GM10266 (cell line): Measurements from ENCODE around the gene NCOA7.

Experiments
- DNase-seq: peaks from one replicate; pipeline ENCODE4 v3.0.0; 2012; ENCODE audit errors: extremely low spot score
- TF ChIP-seq, protein P1 (sequence below): IDR thresholded peaks from 2 replicates; pipeline ENCODE4 v1.5.1; 2012; ENCODE audit warnings: mild to moderate bottlenecking, low read depth; ENCODE audit not compliant: control insufficient read depth, insufficient read depth; ENCODE audit errors: missing control alignments

The NCOA7 gene

DNA sequence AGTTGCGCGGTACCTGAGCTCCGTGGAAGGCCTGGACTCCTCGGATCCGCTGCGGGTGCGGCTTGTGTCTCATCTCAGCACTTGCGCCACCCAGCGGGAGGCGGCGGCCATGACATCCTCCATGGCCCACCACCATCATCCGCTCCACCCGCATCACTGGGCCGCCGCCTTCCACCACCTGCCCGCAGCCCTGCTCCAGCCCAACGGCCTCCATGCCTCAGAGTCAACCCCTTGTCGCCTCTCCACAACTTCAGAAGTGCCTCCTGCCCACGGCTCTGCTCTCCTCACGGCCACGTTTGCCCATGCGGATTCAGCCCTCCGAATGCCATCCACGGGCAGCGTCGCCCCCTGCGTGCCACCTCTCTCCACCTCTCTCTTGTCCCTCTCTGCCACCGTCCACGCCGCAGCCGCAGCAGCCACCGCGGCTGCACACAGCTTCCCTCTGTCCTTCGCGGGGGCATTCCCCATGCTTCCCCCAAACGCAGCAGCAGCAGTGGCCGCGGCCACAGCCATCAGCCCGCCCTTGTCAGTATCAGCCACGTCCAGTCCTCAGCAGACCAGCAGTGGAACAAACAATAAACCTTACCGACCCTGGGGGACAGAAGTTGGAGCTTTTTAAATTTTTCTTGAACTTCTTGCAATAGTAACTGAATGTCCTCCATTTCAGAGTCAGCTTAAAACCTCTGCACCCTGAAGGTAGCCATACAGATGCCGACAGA lies 31.4 kb upstream of the NCOA7 start:
- no peak for DNase-seq
- TF ChIP-seq, protein P1, sequence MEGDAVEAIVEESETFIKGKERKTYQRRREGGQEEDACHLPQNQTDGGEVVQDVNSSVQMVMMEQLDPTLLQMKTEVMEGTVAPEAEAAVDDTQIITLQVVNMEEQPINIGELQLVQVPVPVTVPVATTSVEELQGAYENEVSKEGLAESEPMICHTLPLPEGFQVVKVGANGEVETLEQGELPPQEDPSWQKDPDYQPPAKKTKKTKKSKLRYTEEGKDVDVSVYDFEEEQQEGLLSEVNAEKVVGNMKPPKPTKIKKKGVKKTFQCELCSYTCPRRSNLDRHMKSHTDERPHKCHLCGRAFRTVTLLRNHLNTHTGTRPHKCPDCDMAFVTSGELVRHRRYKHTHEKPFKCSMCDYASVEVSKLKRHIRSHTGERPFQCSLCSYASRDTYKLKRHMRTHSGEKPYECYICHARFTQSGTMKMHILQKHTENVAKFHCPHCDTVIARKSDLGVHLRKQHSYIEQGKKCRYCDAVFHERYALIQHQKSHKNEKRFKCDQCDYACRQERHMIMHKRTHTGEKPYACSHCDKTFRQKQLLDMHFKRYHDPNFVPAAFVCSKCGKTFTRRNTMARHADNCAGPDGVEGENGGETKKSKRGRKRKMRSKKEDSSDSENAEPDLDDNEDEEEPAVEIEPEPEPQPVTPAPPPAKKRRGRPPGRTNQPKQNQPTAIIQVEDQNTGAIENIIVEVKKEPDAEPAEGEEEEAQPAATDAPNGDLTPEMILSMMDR = no peak

DNA sequence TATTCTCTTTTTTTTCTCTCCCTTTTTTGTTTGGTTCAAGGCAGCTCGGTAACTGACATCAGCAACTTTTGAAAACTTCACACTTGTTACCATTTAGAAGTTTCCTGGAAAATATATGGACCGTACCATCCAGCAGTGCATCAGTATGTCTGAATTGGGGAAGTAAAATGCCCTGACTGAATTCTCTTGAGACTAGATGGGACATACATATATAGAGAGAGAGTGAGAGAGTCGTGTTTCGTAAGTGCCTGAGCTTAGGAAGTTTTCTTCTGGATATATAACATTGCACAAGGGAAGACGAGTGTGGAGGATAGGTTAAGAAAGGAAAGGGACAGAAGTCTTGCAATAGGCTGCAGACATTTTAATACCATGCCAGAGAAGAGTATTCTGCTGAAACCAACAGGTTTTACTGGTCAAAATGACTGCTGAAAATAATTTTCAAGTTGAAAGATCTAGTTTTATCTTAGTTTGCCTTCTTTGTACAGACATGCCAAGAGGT lies 30.8 kb upstream of the NCOA7 start:
- TF ChIP-seq, protein P1 = no peak
- no peak for DNase-seq

DNA sequence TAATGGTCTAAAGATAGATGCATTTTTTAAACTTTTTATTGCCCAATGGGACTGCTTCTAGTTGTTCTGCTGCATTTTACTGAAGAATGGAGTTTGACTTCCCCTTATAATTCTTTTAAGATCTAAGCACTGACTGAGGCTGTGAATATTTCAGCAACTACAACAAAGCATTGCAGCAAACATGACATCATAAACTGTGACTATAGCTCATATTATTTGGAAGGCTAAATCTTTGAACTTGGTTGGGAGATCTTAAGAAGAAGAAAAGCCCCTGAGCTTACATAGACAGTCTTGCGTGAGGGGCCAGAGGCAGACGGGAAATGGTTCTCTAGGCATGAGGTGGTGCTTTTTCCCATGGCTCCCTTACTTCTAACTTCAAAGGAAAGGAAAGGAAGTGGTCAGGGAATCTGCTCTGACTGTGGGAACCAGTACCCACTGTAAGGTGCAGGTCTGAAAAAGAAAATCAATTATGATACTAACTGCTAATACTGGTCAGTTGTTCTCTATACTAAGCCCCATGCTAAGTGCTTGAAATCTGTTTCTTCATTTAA lies 26.6 kb upstream of the NCOA7 start:
- TF ChIP-seq, protein P1 = no peak
- DNase-seq = no peak

DNA sequence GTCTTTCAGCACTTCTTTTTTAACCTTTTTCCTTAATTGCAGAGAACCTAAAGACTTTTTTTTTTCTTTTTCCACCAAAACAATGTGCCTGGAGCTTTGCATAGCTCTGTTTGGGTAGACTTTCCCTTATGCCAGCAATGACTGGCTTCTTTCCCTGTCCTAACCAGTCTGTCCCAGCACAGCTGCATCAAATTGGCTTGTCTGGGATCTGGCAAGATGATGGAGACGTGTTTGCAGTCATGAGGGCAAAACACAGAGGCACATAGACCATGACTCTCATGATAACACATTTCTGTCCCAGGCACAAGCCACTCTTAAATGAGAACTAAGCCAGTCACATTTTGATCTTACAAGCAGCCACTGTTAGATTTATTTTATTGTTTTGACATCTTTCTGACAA lies 24.8 kb upstream of the NCOA7 start:
- DNase-seq = no peak
- TF ChIP-seq, protein P1 = no peak

DNA sequence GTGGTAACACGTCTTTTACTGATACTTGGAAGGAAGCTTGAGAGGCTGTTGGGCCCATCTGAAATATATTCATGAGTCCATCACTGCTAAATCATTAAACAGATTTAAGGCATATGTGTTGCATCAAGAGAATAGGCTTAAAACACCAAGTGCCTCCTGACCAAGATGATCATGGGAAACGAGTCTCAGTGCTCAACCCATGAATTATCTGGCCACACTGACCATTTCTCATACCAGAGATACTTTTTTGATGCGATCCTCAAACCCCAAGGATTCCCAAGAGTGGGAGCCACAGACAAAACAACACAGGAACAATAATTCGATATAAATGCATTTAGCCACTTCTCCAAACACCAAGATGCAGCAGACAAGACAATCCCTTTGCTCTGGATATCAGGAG lies 24.1 kb upstream of the NCOA7 start:
- no peak for DNase-seq

DNA sequence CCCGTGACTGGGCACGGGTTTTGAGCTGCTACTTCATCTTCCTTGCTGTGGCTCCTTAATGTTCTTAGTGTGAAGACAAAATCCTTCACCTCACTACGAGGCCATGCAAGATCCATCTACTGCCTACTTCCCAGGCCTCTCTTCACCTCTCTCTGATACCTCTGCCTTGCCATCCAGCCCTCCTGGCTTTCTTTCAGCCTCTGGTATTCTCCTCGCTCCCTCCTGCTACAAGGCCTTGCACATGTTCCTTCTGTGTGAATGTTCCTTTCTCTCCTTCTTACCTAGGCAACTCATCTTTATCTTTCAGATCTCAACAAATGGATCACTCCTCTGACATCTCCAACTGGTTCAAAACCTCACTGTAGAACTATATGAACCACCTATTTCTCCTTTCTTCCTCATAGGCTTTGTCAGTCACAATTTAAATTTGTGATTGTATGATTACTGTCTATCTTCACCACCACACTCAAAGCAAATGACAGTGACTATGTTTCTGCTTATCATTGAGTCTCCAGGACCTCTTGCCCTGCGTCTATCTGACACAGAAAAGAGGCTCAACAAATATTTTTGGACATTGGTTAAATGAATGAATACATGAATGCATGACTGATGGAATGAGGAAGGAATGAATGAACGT lies 21.5 kb upstream of the NCOA7 start:
- TF ChIP-seq, protein P1 = no peak
- no peak for DNase-seq

More for the DNA sequence above, 24.1 kb upstream of the NCOA7 start:
- TF ChIP-seq, protein P1 = no peak
